ENCODE measurements around the gene DPF3.
"Not testable (repeated sequence)": the region's sequence is repeated elsewhere in the genome, so short reads cannot be mapped to it uniquely, and the experiment has no call there.

DPF3 gene

GRCh38 chr14:72756967-72757366 lies 136.9 kb downstream of the DPF3 start:
- no peak for DNase-seq

GRCh38 chr14:72755766-72756165 lies 138.1 kb downstream of the DPF3 start:
- DNase-seq = no peak

GRCh38 chr14:72754949-72755348 lies 139.0 kb downstream of the DPF3 start:
- DNase-seq = no peak

DNA sequence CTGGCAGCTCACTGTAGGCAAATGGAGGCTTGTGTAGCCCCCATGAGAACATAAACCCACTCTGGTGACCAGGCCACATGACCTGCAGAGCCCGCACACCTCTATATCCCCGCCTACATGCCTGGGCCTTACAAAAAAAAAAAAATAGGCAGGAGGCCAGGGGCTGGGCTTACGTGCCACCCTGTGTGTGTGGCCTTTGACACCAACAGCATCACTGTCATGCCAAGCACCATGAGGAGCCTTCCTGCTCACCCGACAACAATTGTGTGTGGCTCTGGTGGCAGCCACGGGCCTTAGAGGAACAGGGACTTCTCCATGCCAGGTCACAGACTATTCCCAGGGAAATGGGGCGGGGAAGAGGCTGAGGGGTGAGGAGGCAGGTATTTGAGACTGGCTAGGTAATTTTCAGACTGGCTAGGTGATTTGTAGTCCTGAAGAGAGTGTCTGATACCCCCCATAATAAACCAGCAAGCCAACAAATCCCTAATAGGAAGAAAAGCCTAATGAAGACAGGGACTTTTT lies 140.0 kb downstream of the DPF3 start:
- DNase-seq = no peak

- DNase-seq = no peak
These were observed 140.7 kb downstream of the DPF3 start for GRCh38 chr14:72753044-72753710.

DNA sequence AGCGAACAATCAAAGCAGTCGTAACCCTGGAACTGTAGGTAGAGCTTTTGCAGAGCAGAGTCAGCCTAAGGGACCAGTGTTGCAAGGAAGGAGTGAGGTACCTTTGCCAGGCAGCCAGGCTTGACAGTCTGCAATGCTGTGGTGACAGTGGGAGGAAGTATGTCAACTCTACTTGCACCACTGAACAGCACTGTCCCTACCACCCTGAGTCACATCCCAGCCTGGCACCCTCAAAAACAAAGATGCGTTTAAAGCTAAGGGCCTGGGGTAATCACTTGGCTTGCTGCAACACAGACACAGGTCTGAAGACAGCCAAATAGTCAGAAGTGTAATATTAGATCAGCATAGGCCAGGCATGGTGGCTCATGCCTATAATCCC lies 141.9 kb downstream of the DPF3 start:
- no peak for DNase-seq

GRCh38 chr14:72751276-72752033 lies 142.4 kb downstream of the DPF3 start:
- no peak for DNase-seq

DNA sequence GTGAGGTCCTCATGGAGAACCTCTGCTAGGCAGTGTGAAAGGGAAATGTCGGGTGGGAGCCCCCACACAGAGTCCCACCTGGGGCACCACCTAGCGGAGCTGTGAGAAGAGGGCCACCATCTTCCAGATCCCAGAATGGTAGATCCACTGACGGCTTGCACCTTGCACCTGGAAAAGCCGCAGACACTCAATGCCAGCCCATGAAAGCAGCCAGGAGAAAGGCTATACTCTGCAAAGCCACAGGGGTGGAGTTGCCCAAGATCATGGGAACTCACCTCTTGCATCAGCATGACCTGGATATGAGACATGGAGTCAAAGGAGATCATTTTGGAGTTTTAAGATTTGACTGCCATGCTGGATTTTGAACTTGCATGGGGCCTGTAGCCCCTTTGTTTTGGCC lies 145.0 kb downstream of the DPF3 start:
- DNase-seq = not testable (repeated sequence)

- no peak for DNase-seq
These were observed 146.2 kb downstream of the DPF3 start for GRCh38 chr14:72747652-72748051.

DNA sequence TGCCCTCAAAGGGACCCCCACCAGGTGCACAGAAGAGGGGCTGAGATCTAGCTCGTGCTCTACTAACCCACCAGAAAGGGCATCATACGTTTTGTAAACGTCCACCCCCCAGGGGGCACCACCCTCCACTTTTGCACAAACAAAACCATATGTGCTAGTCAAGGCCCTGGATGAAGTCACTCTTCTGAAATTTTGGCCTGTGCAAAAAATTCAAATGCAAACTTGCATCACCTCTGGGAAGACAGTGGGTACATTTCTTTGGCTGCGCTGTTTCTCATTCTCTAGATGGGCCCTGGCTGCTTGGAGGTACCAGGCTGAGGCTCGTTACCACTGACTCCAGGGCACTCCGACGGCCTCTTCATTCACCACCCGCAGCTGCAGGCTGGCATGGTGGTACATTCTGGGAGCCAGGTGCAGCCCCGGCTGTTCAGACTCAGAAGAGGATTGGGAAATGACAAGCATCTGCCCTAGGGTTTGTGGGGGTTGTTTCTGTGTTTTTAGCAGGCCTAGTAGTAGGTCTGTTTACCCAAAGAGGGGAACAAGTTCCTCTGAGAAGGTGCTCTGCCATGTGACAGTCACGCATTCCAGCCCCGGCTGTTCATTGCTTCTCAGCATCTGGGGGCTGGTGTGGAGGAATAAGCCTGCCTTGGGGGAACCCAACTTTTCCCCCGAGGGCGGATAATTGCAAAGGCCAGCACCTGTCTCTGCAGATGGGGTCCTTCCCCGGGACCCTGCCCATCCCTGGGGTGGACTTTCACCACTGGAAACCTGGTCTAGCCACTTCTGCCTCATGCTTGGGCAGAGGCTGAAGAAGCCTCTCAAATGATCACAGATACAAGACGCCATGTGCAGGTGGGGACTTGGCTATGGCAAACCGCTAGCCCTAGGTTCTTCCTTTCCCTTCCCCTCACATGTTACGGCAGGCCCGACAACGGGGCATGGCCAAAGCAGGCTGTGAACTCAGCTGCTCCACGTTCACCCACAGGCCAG lies 147.6 kb downstream of the DPF3 start:
- DNase-seq = no peak

GRCh38 chr14:72745546-72745945 lies 148.4 kb downstream of the DPF3 start:
- no peak for DNase-seq

DNA sequence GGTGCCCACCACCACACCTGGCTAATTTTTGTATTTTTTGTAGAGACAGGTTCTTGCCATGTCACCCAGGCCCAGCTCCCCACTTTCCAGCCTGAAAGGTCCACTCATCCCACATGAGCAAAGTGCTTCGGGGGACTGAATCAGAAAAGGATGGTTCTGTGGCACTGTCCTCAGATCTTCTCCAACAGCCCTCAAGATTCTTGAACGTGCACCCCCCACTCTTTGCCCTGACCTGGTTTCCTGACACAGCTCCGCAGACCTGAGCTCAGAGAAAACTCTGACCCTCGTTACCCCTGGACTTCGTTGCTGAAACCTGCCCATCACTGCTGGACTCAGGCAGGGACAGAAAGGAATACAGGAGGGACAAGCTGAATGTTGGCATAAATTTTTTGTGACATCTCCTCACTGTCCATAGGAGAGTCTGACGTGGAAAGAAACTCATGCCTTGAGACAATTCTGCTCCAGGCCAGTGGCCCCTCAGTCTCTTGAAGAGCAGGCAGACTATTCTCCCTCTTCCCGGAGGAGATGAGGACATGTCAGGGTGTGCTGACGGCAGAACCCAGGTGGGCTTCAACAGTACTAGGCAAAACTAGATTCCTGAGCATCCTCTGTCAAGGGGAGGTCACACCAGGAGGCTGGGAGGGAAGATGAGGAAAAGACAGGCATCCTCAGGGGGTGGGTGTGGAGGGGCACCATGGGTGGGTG lies 149.3 kb downstream of the DPF3 start:
- DNase-seq = no peak

- no peak for DNase-seq
These were observed 150.3 kb downstream of the DPF3 start for GRCh38 chr14:72743626-72744025.

- no peak for DNase-seq
These were observed 151.1 kb downstream of the DPF3 start for GRCh38 chr14:72742838-72743195.

- DNase-seq = no peak
These were observed 151.6 kb downstream of the DPF3 start for GRCh38 chr14:72742118-72742837.

DNA sequence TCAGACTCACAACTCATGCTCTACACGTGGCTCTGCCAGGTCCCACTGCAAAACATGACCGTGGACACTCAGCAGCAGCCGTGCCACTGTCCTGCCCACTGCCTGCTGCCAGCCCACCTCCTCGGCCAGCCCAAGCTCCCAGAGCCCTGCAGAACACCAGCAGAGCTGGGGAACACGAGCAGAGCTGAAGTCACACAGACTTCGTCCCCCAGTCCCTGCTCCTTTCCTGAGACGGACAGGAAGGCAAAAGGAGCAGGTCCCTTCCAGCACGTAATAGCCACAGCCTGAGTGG lies 152.1 kb downstream of the DPF3 start:
- no peak for DNase-seq

DNA sequence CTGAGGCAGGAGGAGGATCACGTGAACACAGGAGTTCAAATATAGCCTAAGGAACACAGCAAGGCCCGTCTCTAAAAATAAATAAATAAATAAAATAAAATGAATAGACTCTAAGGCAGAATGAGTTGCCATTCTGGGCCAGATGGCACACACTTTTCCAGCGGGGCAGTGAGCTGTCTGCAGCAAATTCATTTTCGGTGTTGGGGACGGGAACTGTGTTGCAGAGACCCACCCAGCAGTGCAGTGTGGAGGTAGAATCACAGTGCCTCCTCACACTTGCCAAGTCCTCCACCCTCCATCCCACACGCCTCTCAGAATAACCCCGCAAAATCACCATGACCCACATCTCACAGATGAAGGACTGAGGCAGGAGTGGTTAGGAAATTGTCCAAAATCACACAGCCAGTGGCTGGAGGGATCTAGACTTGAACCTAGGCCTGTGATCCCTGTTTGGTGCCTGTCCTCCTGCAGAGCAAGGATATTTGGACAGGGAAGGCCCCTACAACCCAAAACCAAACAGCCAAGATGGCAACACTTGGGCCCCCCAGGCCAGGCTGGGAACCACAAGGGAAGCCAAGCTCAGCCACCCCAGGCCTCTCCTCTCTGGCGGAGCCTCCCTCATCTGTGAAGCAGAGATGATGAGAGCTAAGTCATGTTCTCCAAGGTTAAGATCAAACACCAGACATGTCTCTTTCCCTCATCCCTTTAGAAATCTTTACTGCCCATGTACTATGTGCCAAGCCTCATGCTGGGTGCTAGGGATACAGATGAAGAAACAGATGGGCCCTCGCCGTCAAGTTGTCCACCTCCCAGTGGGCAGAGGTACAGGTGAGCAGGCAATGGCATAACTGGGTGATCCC lies 152.7 kb downstream of the DPF3 start:
- no peak for DNase-seq

GRCh38 chr14:72740504-72740961 lies 153.4 kb downstream of the DPF3 start:
- no peak for DNase-seq

DNA sequence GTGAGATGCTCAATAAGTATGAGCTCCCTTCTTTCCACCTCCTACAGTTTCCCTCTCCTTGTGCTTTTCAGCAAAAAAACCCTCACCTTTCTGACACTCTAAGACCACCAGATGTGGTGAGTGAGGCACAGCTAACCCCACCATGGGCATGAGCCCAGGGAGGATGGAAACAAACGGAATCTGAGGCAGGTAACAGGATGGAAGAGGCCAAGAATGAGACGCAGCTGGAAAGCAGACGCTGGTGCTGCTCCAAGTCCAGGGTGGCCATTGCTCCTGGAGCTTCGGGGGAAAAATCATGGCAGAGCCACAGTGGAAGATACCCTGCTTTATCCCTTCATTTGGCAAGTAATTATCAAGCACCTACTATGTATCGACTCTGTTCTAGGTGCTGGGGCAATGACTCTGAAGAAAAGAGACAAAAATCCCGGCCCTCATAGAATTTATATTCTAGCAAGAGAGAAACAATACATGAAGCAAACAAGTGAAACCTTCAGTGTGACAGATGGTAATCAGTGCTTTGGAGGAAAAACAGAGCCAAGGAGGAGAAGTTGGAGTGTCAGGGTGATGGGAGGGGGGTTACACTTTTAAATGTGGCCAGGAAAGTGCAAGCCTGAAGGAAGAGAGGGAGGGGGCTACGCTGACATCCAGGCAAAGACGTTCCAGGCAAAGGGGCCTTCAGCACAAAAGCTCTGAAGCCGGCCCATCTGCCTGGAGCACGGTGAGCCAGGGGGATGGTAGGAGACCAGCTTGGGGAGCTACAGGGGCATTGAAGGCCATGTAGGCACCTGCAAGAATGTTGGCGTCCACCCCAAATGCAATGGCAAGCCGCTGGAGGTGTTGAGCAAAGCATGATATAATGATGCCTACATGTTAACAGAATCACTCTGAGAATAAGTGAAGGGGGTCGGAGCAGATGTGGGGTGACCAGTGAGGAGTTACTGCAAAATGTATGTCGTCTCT lies 154.2 kb downstream of the DPF3 start:
- DNase-seq = no peak

- DNase-seq = no peak
These were observed 155.7 kb downstream of the DPF3 start for GRCh38 chr14:72738161-72738611.

All from NCI-H345 (cell line).